ENCODE data around the gene ANKK1.

The ANKK1 gene

DNA sequence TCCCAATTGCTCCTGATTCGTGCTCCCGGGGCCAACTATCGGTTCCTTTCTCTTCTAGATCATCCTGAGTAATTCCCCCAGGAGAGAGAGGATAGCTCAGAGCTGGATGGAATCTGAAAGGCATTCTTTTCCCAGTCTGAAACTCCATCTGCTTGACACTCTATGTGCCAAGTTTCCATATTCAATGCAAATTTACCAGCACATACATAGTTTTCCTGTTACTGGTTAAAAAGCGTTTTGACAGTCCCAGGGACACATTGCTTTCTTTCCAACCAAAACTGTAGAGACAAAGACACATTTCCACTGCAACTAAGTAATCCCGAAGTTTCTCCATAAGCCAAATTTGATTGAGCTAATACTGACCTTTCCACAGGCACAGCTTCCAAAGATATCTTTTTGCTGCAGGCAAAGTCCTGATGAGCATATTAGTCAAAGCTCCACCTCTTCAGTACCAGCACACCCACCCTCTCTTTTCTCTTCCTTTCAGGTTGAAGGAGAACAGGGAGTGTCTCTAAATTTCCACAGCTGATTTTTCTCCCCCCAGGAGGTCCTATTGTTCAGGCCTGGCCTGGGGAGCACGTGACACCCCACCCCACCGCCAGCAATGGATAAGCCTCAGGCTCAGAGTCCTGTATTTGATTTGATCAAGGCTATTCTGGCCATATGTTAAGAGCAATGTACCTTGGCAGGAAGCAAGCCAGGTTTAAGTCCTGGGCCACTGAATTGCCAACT is 9.7 kb upstream of the ANKK1 start:
- Histone ChIP-seq H3K27ac (ENCODE audit: extremely low read depth, low read depth, low read length) (no peak overlapping the region), H3K4me1 (ENCODE audit: control insufficient read depth, insufficient read depth, low read length) (no peaks in the 10 kb centered on the region), H3K36me3 (ENCODE audit: control insufficient read depth in 2 of 2, insufficient read depth in 1 of 2, low read length in 2 of 2) (no peaks in the 10 kb centered on the region), H3K4me3 (ENCODE audit: low read depth, low read length) (no peak overlapping the region), H3K9me3 (ENCODE audit: control insufficient read depth, insufficient read depth, low read depth, low read length) (no peaks in the 10 kb centered on the region)
- POLR2A ChIA-PET, result no interaction called here
- no peak for TF ChIP-seq HOXD13 (CRISPR knock-in tag; IDR thresholded peaks at IDR 0.05; ENCODE audit: borderline replicate concordance)
- no peak for TF ChIP-seq PRDM2 (tag by site-specific recombination; IDR thresholded peaks at IDR 0.05; ENCODE audit: borderline replicate concordance)
- no peak for TF ChIP-seq BCL11B (tag by site-specific recombination; IDR thresholded peaks at IDR 0.05; ENCODE audit: low read depth)
- no peak for TF ChIP-seq MYNN (tag by site-specific recombination; IDR thresholded peaks at IDR 0.05; ENCODE audit: borderline replicate concordance)
- no peak for TF ChIP-seq ZNF416 (tag by site-specific recombination; IDR thresholded peaks at IDR 0.05)
- TF ChIP-seq ZNF350 (tag by site-specific recombination; IDR thresholded peaks at IDR 0.05), result no peak
- no peak for TF ChIP-seq ZNF169 (tag by site-specific recombination; IDR thresholded peaks at IDR 0.05)
- TF ChIP-seq HOXC10 (CRISPR knock-in tag; IDR thresholded peaks at IDR 0.05), result no peak
- TF ChIP-seq KLF9 (tag by site-specific recombination; IDR thresholded peaks at IDR 0.05; ENCODE audit: low read depth), result no peak
- no peak for TF ChIP-seq ZNF221 (tag by site-specific recombination; IDR thresholded peaks at IDR 0.05; ENCODE audit: borderline replicate concordance)
- no peak for TF ChIP-seq GLIS2 (tag by site-specific recombination; IDR thresholded peaks at IDR 0.05)
- TF ChIP-seq, protein P1, sequence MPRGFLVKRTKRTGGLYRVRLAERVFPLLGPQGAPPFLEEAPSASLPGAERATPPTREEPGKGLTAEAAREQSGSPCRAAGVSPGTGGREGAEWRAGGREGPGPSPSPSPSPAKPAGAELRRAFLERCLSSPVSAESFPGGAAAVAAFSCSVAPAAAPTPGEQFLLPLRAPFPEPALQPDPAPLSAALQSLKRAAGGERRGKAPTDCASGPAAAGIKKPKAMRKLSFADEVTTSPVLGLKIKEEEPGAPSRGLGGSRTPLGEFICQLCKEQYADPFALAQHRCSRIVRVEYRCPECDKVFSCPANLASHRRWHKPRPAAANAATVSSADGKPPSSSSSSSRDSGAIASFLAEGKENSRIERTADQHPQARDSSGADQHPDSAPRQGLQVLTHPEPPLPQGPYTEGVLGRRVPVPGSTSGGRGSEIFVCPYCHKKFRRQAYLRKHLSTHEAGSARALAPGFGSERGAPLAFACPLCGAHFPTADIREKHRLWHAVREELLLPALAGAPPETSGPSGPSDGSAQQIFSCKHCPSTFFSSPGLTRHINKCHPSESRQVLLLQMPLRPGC (tag by site-specific recombination; IDR thresholded peaks at IDR 0.05), result no peak
- TF ChIP-seq ZNF132 (tag by site-specific recombination; IDR thresholded peaks at IDR 0.05; ENCODE audit: borderline replicate concordance), result no peak
- TF ChIP-seq EGR2 (tag by site-specific recombination; IDR thresholded peaks at IDR 0.05; ENCODE audit: low read depth), result no peak
- TF ChIP-seq ZNF146 (tag by site-specific recombination; IDR thresholded peaks at IDR 0.05), result no peak
- TF ChIP-seq ZBTB8A (tag by site-specific recombination; IDR thresholded peaks at IDR 0.05), result no peak
- no peak for TF ChIP-seq ZNF394 (tag by site-specific recombination; IDR thresholded peaks at IDR 0.05; ENCODE audit: borderline replicate concordance)
- no peak for TF ChIP-seq ZFHX2 (tag by site-specific recombination; conservative IDR thresholded peaks at IDR 0.05)
- TF ChIP-seq ZXDB (tag by site-specific recombination; IDR thresholded peaks at IDR 0.05), result no peak
- TF ChIP-seq KLF17 (tag by site-specific recombination; IDR thresholded peaks at IDR 0.05), result no peak
- CTCF ChIA-PET, result no interaction called here

Measured in HEK293 (cell line).